Activated CD8-positive, alpha-beta T cell treated with anti-CD3 and anti-CD28 coated beads for 36 hours (primary cell): Measurements from ENCODE around the gene VPS16. TPM values are rescaled to one million over a fixed set of nuclear protein-coding genes. Genes with fewer than 3 reads are reported as not detected.

ENCODE experiments used
- ATAC-seq: fragments of 200-7000 bp; cut with Tn5 transposase; one replicate; pipeline ENCODE4 v1.10.0; 2021; ENCODE audit warnings: mild to moderate bottlenecking, moderate library complexity
- CTCF ChIA-PET: fragments of 350-600 bp; sonication (Branson Sonifier 250); formaldehyde crosslinking; loops from one replicate; lab custom pipeline; 2021; ENCODE audit warnings: antibody characterized with exemption; lab: Charles Lee
- POLR2A ChIA-PET: fragments of 350-600 bp; sonication (Branson Sonifier 250); formaldehyde crosslinking; loops from one replicate; lab custom pipeline; 2021; ENCODE audit warnings: antibody characterized with exemption; lab: Charles Lee
- DNase-seq: peaks from one replicate; pipeline ENCODE4 v3.0.0-alpha.2; 2020
- H3K27ac Mint-ChIP-seq: one replicate; pipeline ENCODE4 v1.8.0; 2021; ENCODE audit warnings: mild to moderate bottlenecking, mixed read lengths
- H3K27me3 Mint-ChIP-seq: one replicate; pipeline ENCODE4 v1.8.0; 2021; ENCODE audit warnings: mixed read lengths
- H3K36me3 Mint-ChIP-seq: one replicate; pipeline ENCODE4 v1.8.0; 2021; ENCODE audit warnings: low read depth, mixed read lengths
- H3K4me1 Mint-ChIP-seq: one replicate; pipeline ENCODE4 v1.8.0; 2021; ENCODE audit warnings: low read depth, mixed read lengths
- H3K4me3 Mint-ChIP-seq: one replicate; pipeline ENCODE4 v1.8.0; 2021; ENCODE audit warnings: mild to moderate bottlenecking, moderate library complexity, mixed read lengths
- H3K9me3 Mint-ChIP-seq: one replicate; pipeline ENCODE4 v1.8.0; 2021; ENCODE audit warnings: mixed read lengths
- CTCF ChIP-seq: fragments of 200-600 bp; IDR thresholded peaks from one replicate; pipeline ENCODE4 v1.8.0; 2022; ENCODE audit warnings: antibody characterized with exemption, mild to moderate bottlenecking
- intact Hi-C: fragments of 100-400 bp; cut with micrococcal nuclease; formaldehyde crosslinking; loops from one replicate; pipeline ENCODE4 v1.10.0; 2022
- total RNA-seq, 2 experiments: library from RNA; stranded (reverse); gene quantifications; one replicate each; pipeline ENCODE4 v1.2.3, GENCODE V29; 2021

Gene VPS16
- total RNA-seq, 2 experiments from 2014 or later: 34.5 to 38.7 TPM

GRCh38 chr20:2801286-2801728 is 39.2 kb upstream of the VPS16 start:
- Mint-ChIP-seq H3K9me3 (no peaks in the 10 kb centered on the region), H3K4me1 (peaks cover 22% of the 10 kb centered on the region), H3K27ac (peak overlapping the region; percentile 28), H3K36me3 (peaks cover 5% of the 10 kb centered on the region), H3K4me3 (peak overlapping the region; percentile 68), H3K27me3 (peaks cover 60% of the 10 kb centered on the region)
- no peak for TF ChIP-seq CTCF
- CTCF ChIA-PET: interaction anchor here (1.0 to 1.8 kb wide), 6 partner anchors 11 to 65 kb away, joined by 3 to 5 read pairs (median 3); partner anchors contain the start of gene TMEM239
- intact Hi-C loops: no loop called here
- no peak for DNase-seq
- ATAC-seq: no peak
- POLR2A ChIA-PET: interaction anchor here (0.7 to 1.3 kb wide), 3 partner anchors 28 to 98 kb away, joined by 3 to 5 read pairs (median 4); partner anchors contain the start of genes PCED1A and VPS16

GRCh38 chr20:2804041-2804828 is 36.3 kb upstream of the VPS16 start:
- peaks cover 4% of the 10 kb centered on the region for H3K36me3 Mint-ChIP-seq
- no peak for DNase-seq
- TF ChIP-seq CTCF: no peak
- POLR2A ChIA-PET: interaction anchor here (1.3 kb wide), 1 partner anchor 11 kb away, joined by 3 read pairs; no protein-coding TSS in a partner anchor
- H3K27me3 Mint-ChIP-seq: peaks cover 48% of the 10 kb centered on the region
- CTCF ChIA-PET: no interaction called here
- peaks cover 18% of the 10 kb centered on the region for H3K4me1 Mint-ChIP-seq
- no peak for ATAC-seq
- intact Hi-C loops: no loop called here
- no peaks in the 10 kb centered on the region for H3K9me3 Mint-ChIP-seq
- no peak overlapping the region for H3K27ac Mint-ChIP-seq
- no peak overlapping the region for H3K4me3 Mint-ChIP-seq

- Mint-ChIP-seq H3K4me3 (no peak overlapping the region), H3K4me1 (peaks cover 10% of the 10 kb centered on the region), H3K9me3 (no peaks in the 10 kb centered on the region), H3K27me3 (peaks cover 40% of the 10 kb centered on the region), H3K27ac (no peak overlapping the region), H3K36me3 (peaks cover under 1% of the 10 kb centered on the region)
- CTCF ChIA-PET: no interaction called here
- ATAC-seq (no peak), DNase-seq (no peak)
- TF ChIP-seq CTCF: no peak
- intact Hi-C loops: no loop called here
- POLR2A ChIA-PET: no interaction called here
Observed at GRCh38 chr20:2804852-2805688, 35.5 kb upstream of the VPS16 start.

- ChIA-PET POLR2A (no interaction called here), CTCF (no interaction called here)
- Mint-ChIP-seq H3K27me3 (peaks cover 39% of the 10 kb centered on the region), H3K36me3 (no peaks in the 10 kb centered on the region), H3K27ac (no peak overlapping the region), H3K4me1 (peaks cover 7% of the 10 kb centered on the region), H3K4me3 (no peak overlapping the region), H3K9me3 (no peaks in the 10 kb centered on the region)
- DNase-seq (no peak), ATAC-seq (no peak)
- intact Hi-C loops: no loop called here
- TF ChIP-seq CTCF: no peak
Observed at GRCh38 chr20:2805689-2806350, 34.7 kb upstream of the VPS16 start.
